NB4 (cell line): Measurements from ENCODE around the gene FAM25C.
"Not testable (repeated sequence)": the region's sequence is repeated elsewhere in the genome, so short reads cannot be mapped to it uniquely, and the experiment has no call there.

Experiments
- CTCF ChIP-seq: IDR thresholded peaks from one replicate; pipeline ENCODE4 v1.5.1; 2012; ENCODE audit warnings: low read depth, low read length
- MYC ChIP-seq: IDR thresholded peaks from 2 replicates; pipeline ENCODE4 v1.6.1; 2011; ENCODE audit warnings: low read depth, low read length

- TF ChIP-seq CTCF, MYC: not testable (repeated sequence)
Measured at GRCh38 chr10:47990097-47990496, 9.5 kb downstream of the FAM25C start.
